ENCODE results near the gene ENTR1. TPM values are rescaled to one million over a fixed set of nuclear protein-coding genes. Genes with fewer than 3 reads are reported as not detected.

The ENTR1 gene
- total RNA-seq, 1 experiment from 2014 or later, result 90.8 TPM

- Histone ChIP-seq H3K9me3 (ENCODE audit: control insufficient read depth, insufficient read depth, low read depth, low read length) (no peaks in the 10 kb centered on the region), H3K36me3 (ENCODE audit: control insufficient read depth, insufficient read depth, low read length) (peaks cover 2% of the 10 kb centered on the region), H3K4me3 (ENCODE audit: low read depth in 2 of 2, low read length in 2 of 2) (no peak overlapping the region), H3K27ac (ENCODE audit: low read length) (no peak overlapping the region), H3K27me3 (ENCODE audit: control insufficient read depth, insufficient read depth, low read length) (no peaks in the 10 kb centered on the region), H3K4me1 (ENCODE audit: control insufficient read depth, insufficient read depth, low read length) (peaks cover 9% of the 10 kb centered on the region; the same call in 1 of the 2 replicates)
- TF ChIP-seq CTCF (IDR thresholded peaks at IDR 0.05) (no peak), REST (IDR thresholded peaks at IDR 0.05; ENCODE audit: insufficient read depth in 1 of 2, low read depth in 2 of 2, low read length in 1 of 2) (no peak), SIN3A (IDR thresholded peaks at IDR 0.05; ENCODE audit: borderline replicate concordance, insufficient read depth, low read depth, low read length) (no peak), POLR2AphosphoS5 (IDR thresholded peaks at IDR 0.05; ENCODE audit: low read depth, low read length) (no peak), TCF7L2 (IDR thresholded peaks at IDR 0.05; ENCODE audit: low read depth, low read length) (no peak)
- intact Hi-C loops (cut with micrococcal nuclease; ENCODE audit: unreplicated experiment), result no loop called here
- in situ Hi-C loops (cut with HindIII; ENCODE audit: low pct_unique_long_range_greater_than_20kb, low sequenced_read_pairs), result no loop called here
- POLR2A ChIA-PET, result no interaction called here
- TSS peak; percentile 53 for BruUV-seq (replicated peaks)
- ATAC-seq, result no peak
- DNase-seq (ENCODE audit: low read depth, low spot score), result no peak
- CTCF ChIA-PET, result no interaction called here
Observed at GRCh38 chr9:136402067-136402466, 8.3 kb downstream of the ENTR1 start.

- DNase-seq (ENCODE audit: low read depth, low spot score) (no peak), ATAC-seq (no peak)
- no TSS peak for BruUV-seq (replicated peaks)
- Histone ChIP-seq H3K36me3 (ENCODE audit: control insufficient read depth, insufficient read depth, low read length) (peaks cover 2% of the 10 kb centered on the region), H3K9me3 (ENCODE audit: control insufficient read depth, insufficient read depth, low read depth, low read length) (no peaks in the 10 kb centered on the region), H3K27ac (ENCODE audit: low read length) (no peak overlapping the region), H3K4me3 (ENCODE audit: low read depth in 2 of 2, low read length in 2 of 2) (no peak overlapping the region), H3K4me1 (ENCODE audit: control insufficient read depth, insufficient read depth, low read length) (peaks cover 9% of the 10 kb centered on the region; the same call in 1 of the 2 replicates), H3K27me3 (ENCODE audit: control insufficient read depth, insufficient read depth, low read length) (no peaks in the 10 kb centered on the region)
- CTCF ChIA-PET, result interaction anchor here (0.6 to 0.7 kb wide), 2 partner anchors 56 to 62 kb away, joined by 3 read pairs; no protein-coding TSS in a partner anchor
- in situ Hi-C loops (cut with HindIII; ENCODE audit: low pct_unique_long_range_greater_than_20kb, low sequenced_read_pairs), result no loop called here
- peak; percentile 38; the same call in 1 of the 2 replicates for TF ChIP-seq POLR2AphosphoS5 (IDR thresholded peaks at IDR 0.05; ENCODE audit: low read depth, low read length)
- no peak for TF ChIP-seq REST (IDR thresholded peaks at IDR 0.05; ENCODE audit: insufficient read depth in 1 of 2, low read depth in 2 of 2, low read length in 1 of 2)
- POLR2A ChIA-PET, result no interaction called here
- intact Hi-C loops (cut with micrococcal nuclease; ENCODE audit: unreplicated experiment), result no loop called here
Observed at GRCh38 chr9:136401173-136401922, 9.1 kb downstream of the ENTR1 start.
